ENCODE data around the gene PCDHGA8. TPM values are rescaled to one million over a fixed set of nuclear protein-coding genes. Genes with fewer than 3 reads are reported as not detected.
"Not testable (repeated sequence)": the region's sequence is repeated elsewhere in the genome, so short reads cannot be mapped to it uniquely, and the experiment has no call there.

Gene PCDHGA8
- total and polyA plus RNA-seq, 7 experiments from 2014 or later = 0.08 to 0.17 (median 0.13) TPM; not detected in 2

DNA sequence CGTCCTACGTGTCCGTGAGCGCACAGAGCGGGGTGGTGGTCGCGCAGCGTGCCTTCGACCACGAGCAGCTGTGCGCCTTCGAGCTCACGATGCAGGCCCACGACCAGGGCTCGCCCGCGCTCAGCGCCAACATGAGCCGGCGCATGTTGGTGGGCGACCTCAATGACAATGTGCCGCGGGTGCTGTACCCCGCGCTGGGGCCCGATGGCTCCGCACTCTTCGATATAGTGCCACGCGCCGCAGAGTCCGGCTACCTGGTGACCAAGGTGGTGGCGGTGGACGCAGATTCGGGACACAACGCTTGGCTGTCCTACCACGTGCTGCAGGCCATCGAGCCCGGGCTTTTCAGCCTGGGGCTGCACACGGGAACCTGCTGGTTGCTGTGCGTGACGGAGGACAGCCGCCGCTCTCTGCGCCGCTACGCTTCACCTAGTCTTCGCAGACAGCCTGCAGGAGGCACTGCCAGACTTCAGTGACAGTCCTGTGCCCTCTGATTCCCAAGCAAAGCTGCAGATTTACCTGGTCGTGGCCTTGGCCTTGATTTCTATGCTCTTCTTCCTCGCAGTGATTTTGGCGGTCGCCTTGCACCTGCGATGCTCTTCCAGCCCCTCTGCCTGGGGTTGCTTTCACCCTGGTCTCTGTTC is 35.5 kb downstream of the PCDHGA8 start:
- peaks cover 38 to 73% (median 69%) of the 10 kb centered on the region in 5 donors for H3K27me3 Mint-ChIP-seq

DNA sequence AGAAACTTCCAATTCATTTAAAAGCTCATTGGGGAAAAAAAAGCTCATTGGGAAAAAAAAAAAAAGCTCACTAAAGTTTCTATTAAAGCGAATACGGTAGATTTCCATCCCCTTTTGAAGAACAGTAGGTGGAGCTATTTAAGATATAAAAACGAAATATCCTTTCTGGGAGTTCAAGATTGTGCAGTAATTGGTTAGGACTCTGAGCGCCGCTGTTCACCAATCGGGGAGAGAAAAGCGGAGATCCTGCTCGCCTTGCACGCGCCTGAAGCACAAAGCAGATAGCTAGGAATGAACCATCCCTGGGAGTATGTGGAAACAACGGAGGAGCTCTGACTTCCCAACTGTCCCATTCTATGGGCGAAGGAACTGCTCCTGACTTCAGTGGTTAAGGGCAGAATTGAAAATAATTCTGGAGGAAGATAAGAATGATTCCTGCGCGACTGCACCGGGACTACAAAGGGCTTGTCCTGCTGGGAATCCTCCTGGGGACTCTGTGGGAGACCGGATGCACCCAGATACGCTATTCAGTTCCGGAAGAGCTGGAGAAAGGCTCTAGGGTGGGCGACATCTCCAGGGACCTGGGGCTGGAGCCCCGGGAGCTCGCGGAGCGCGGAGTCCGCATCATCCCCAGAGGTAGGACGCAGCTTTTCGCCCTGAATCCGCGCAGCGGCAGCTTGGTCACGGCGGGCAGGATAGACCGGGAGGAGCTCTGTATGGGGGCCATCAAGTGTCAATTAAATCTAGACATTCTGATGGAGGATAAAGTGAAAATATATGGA is 38.1 kb downstream of the PCDHGA8 start, which contains the start of gene PCDHGA12:
TSS of gene PCDHGA12 (plus strand) at position 176 of the 782 bp plus-strand sequence. CDS start at position 429, 253 bp downstream.
- H3K27me3 Mint-ChIP-seq = peaks cover 31 to 81% (median 71%) of the 10 kb centered on the region in 5 donors
- peak within 1 kb of the TSS in 7 of 9 donors; percentile 17 to 83 (median 58) for H3K27ac Mint-ChIP-seq
- Histone ChIP-seq H3K27ac (ENCODE audit: low read depth, low read length) (no peak within 1 kb of the TSS), H3K36me3 (ENCODE audit: control insufficient read depth in 2 of 3, insufficient read depth in 3 of 3, low read length in 3 of 3) (no peaks in the 10 kb centered on the region), H3K27me3 (ENCODE audit: control insufficient read depth in 2 of 2, insufficient read depth in 2 of 2, low read length in 2 of 2) (peaks cover 7 to 16% of the 10 kb centered on the region in 2 donors), H3K4me3 (ENCODE audit: low read length) (peak within 1 kb of the TSS; percentile 27), H3K4me1 (ENCODE audit: control insufficient read depth in 2 of 2, insufficient read depth in 2 of 2, low read length in 2 of 2) (no peaks in the 10 kb centered on the region), H3K9me3 (ENCODE audit: control insufficient read depth in 2 of 3, low read length in 3 of 3) (peaks cover 0 to 35% (median 5%) of the 10 kb centered on the region in 3 experiments)
- DNase-seq (no peak), ATAC-seq (peak; percentile 64)
- intact Hi-C loops (cut with micrococcal nuclease) = no loop called here
- peaks cover 4 to 86% (median 49%) of the 10 kb centered on the region in 11 donors for H3K9me3 Mint-ChIP-seq
- ChIA-PET POLR2A (interaction anchor here (1.2 kb wide), 1 partner anchor 111 kb away, joined by 4 read pairs; no protein-coding TSS in a partner anchor), CTCF (interaction anchor here (0.6 kb wide), 1 partner anchor 18 kb away, joined by 4 read pairs; the partner anchor contains the start of gene PCDHGA10)
- peaks cover 7 to 12% (median 9%) of the 10 kb centered on the region in 7 donors for H3K4me1 Mint-ChIP-seq
- H3K4me3 Mint-ChIP-seq = peak within 1 kb of the TSS; percentile 12 to 86 (median 78)
- H3K36me3 Mint-ChIP-seq = peaks cover 6 to 42% (median 20%) of the 10 kb centered on the region in 5 donors

More for the DNA sequence above, 35.5 kb downstream of the PCDHGA8 start:
- Mint-ChIP-seq H3K4me3 (peak overlapping the region in 1 of 10 donors; percentile 25), H3K27ac (no peak overlapping the region), H3K36me3 (peaks cover 6 to 41% (median 17%) of the 10 kb centered on the region in 5 donors), H3K4me1 (peaks cover 6 to 10% (median 9%) of the 10 kb centered on the region in 7 donors), H3K9me3 (peaks cover 4 to 89% (median 53%) of the 10 kb centered on the region in 11 donors)
- ChIA-PET CTCF (no interaction called here), POLR2A (interaction anchor here (0.6 kb wide), 1 partner anchor 10 kb away, joined by 3 read pairs; no protein-coding TSS in a partner anchor)
- Histone ChIP-seq H3K27ac (ENCODE audit: low read depth, low read length) (no peak overlapping the region), H3K4me1 (ENCODE audit: control insufficient read depth in 2 of 2, insufficient read depth in 2 of 2, low read length in 2 of 2) (no peaks in the 10 kb centered on the region), H3K4me3 (ENCODE audit: low read length) (no peak overlapping the region), H3K9me3 (ENCODE audit: control insufficient read depth in 2 of 3, low read length in 3 of 3) (peaks cover 0 to 42% (median 5%) of the 10 kb centered on the region in 3 experiments), H3K36me3 (ENCODE audit: control insufficient read depth in 2 of 3, insufficient read depth in 3 of 3, low read length in 3 of 3) (no peaks in the 10 kb centered on the region), H3K27me3 (ENCODE audit: control insufficient read depth in 2 of 2, insufficient read depth in 2 of 2, low read length in 2 of 2) (peaks cover 7 to 13% of the 10 kb centered on the region in 2 donors)
- intact Hi-C loops (cut with micrococcal nuclease) = no loop called here
- DNase-seq (no peak), ATAC-seq (no peak)

DNA sequence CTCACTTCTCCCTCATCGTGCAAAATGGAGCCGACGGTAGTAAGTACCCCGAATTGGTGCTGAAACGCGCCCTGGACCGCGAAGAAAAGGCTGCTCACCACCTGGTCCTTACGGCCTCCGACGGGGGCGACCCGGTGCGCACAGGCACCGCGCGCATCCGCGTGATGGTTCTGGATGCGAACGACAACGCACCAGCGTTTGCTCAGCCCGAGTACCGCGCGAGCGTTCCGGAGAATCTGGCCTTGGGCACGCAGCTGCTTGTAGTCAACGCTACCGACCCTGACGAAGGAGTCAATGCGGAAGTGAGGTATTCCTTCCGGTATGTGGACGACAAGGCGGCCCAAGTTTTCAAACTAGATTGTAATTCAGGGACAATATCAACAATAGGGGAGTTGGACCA is 38.9 kb downstream of the PCDHGA8 start:
- Mint-ChIP-seq H3K27me3 (peaks cover 28 to 76% (median 73%) of the 10 kb centered on the region in 5 donors), H3K9me3 (peaks cover 4 to 78% (median 47%) of the 10 kb centered on the region in 11 donors), H3K4me3 (peak overlapping the region in 9 of 10 donors; percentile 41 to 86 (median 75)), H3K27ac (peak overlapping the region in 3 of 9 donors; percentile 13 to 78 (median 75)), H3K4me1 (peaks cover 7 to 12% (median 9%) of the 10 kb centered on the region in 7 donors), H3K36me3 (peaks cover 6 to 42% (median 20%) of the 10 kb centered on the region in 5 donors)
- no peaks in the 10 kb centered on the region for H3K36me3 ChIP-seq (ENCODE audit: control insufficient read depth in 2 of 3, insufficient read depth in 3 of 3, low read length in 3 of 3)
- H3K27ac ChIP-seq (ENCODE audit: low read depth, low read length) = no peak overlapping the region
- H3K4me1 ChIP-seq (ENCODE audit: control insufficient read depth in 2 of 2, insufficient read depth in 2 of 2, low read length in 2 of 2) = no peaks in the 10 kb centered on the region
- peaks cover 0 to 35% (median 5%) of the 10 kb centered on the region in 3 experiments for H3K9me3 ChIP-seq (ENCODE audit: control insufficient read depth in 2 of 3, low read length in 3 of 3)
- ChIA-PET POLR2A (no interaction called here), CTCF (no interaction called here)
- no peak overlapping the region for H3K4me3 ChIP-seq (ENCODE audit: low read length)
- intact Hi-C loops (cut with micrococcal nuclease) = no loop called here
- H3K27me3 ChIP-seq (ENCODE audit: control insufficient read depth in 2 of 2, insufficient read depth in 2 of 2, low read length in 2 of 2) = peaks cover 7 to 16% of the 10 kb centered on the region in 2 donors
- ATAC-seq = no peak
- DNase-seq = no peak

DNA sequence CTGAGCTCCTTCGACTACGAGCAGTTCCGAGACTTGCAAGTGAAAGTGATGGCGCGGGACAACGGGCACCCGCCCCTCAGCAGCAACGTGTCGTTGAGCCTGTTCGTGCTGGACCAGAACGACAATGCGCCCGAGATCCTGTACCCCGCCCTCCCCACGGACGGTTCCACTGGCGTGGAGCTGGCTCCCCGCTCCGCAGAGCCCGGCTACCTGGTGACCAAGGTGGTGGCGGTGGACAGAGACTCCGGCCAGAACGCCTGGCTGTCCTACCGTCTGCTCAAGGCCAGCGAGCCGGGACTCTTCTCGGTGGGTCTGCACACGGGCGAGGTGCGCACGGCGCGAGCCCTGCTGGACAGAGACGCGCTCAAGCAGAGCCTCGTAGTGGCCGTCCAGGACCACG is 39.9 kb downstream of the PCDHGA8 start:
- Mint-ChIP-seq H3K9me3 (peaks cover 4 to 68% (median 43%) of the 10 kb centered on the region in 11 donors), H3K36me3 (peaks cover 6 to 33% (median 20%) of the 10 kb centered on the region in 5 donors), H3K4me3 (peak overlapping the region in 5 of 10 donors; percentile 29 to 82 (median 73)), H3K4me1 (peaks cover 7 to 12% (median 9%) of the 10 kb centered on the region in 7 donors), H3K27me3 (peaks cover 28 to 73% (median 72%) of the 10 kb centered on the region in 5 donors), H3K27ac (peak overlapping the region in 2 of 9 donors; percentile 21 to 25)
- intact Hi-C loops (cut with micrococcal nuclease); H3K36me3 ChIP-seq (ENCODE audit: control insufficient read depth in 2 of 3, insufficient read depth in 3 of 3, low read length in 3 of 3); H3K4me1 ChIP-seq (ENCODE audit: control insufficient read depth in 2 of 2, insufficient read depth in 2 of 2, low read length in 2 of 2); H3K27ac ChIP-seq (ENCODE audit: low read depth, low read length); DNase-seq; ATAC-seq; CTCF ChIA-PET; POLR2A ChIA-PET; H3K4me3 ChIP-seq (ENCODE audit: low read length): not testable (repeated sequence)
- peaks cover 7 to 18% of the 10 kb centered on the region in 2 donors for H3K27me3 ChIP-seq (ENCODE audit: control insufficient read depth in 2 of 2, insufficient read depth in 2 of 2, low read length in 2 of 2)
- H3K9me3 ChIP-seq (ENCODE audit: control insufficient read depth in 2 of 3, low read length in 3 of 3) = peaks cover 0 to 35% (median 5%) of the 10 kb centered on the region in 3 experiments

DNA sequence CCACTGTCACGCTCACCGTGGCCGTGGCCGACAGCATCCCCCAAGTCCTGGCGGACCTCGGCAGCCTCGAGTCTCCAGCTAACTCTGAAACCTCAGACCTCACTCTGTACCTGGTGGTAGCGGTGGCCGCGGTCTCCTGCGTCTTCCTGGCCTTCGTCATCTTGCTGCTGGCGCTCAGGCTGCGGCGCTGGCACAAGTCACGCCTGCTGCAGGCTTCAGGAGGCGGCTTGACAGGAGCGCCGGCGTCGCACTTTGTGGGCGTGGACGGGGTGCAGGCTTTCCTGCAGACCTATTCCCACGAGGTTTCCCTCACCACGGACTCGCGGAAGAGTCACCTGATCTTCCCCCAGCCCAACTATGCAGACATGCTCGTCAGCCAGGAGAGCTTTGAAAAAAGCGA is 40.3 kb downstream of the PCDHGA8 start:
- H3K36me3 Mint-ChIP-seq = peaks cover 6 to 33% (median 20%) of the 10 kb centered on the region in 5 donors
- peaks cover 4 to 66% (median 43%) of the 10 kb centered on the region in 11 donors for H3K9me3 Mint-ChIP-seq
- peak overlapping the region in 2 of 10 donors; percentile 27 to 52 for H3K4me3 Mint-ChIP-seq
- ATAC-seq; intact Hi-C loops (cut with micrococcal nuclease); H3K4me1 ChIP-seq (ENCODE audit: control insufficient read depth in 2 of 2, insufficient read depth in 2 of 2, low read length in 2 of 2); H3K27ac ChIP-seq (ENCODE audit: low read depth, low read length); H3K36me3 ChIP-seq (ENCODE audit: control insufficient read depth in 2 of 3, insufficient read depth in 3 of 3, low read length in 3 of 3); DNase-seq; H3K4me3 ChIP-seq (ENCODE audit: low read length); CTCF ChIA-PET; POLR2A ChIA-PET: not testable (repeated sequence)
- H3K9me3 ChIP-seq (ENCODE audit: control insufficient read depth in 2 of 3, low read length in 3 of 3) = peaks cover 0 to 32% (median 5%) of the 10 kb centered on the region in 3 experiments
- peaks cover 7 to 12% (median 9%) of the 10 kb centered on the region in 7 donors for H3K4me1 Mint-ChIP-seq
- H3K27me3 Mint-ChIP-seq = peaks cover 28 to 73% (median 72%) of the 10 kb centered on the region in 5 donors
- peak overlapping the region in 1 of 9 donors; percentile 46 for H3K27ac Mint-ChIP-seq
- peaks cover 7 to 19% of the 10 kb centered on the region in 2 donors for H3K27me3 ChIP-seq (ENCODE audit: control insufficient read depth in 2 of 2, insufficient read depth in 2 of 2, low read length in 2 of 2)

DNA sequence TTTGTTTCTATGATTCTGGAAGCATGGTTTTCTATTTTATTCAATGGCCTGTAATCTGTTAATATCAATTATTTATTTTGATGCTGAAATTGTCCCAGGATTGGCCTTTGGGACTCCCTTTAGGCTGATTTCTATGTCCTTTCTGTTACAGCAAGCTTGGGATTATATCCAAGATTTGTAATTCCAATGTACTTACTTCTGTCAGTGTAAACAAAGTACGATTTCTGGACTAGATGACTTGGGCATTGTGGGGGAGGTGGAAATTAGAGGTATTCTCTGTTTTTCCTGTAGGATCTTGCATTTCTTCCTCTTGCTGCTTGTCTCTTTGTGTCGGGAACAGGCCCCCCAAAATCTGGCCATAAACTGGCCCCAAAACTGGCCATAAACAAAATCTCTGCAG is 41.6 kb downstream of the PCDHGA8 start:
- H3K9me3 Mint-ChIP-seq = peaks cover 4 to 58% (median 39%) of the 10 kb centered on the region in 11 donors
- H3K27ac Mint-ChIP-seq = no peak overlapping the region
- ChIA-PET POLR2A (interaction anchor here (0.7 kb wide), 1 partner anchor 357 kb away, joined by 3 read pairs; no protein-coding TSS in a partner anchor), CTCF (no interaction called here)
- no peaks in the 10 kb centered on the region for H3K36me3 ChIP-seq (ENCODE audit: control insufficient read depth in 2 of 3, insufficient read depth in 3 of 3, low read length in 3 of 3)
- H3K27me3 Mint-ChIP-seq = peaks cover 28 to 66% (median 63%) of the 10 kb centered on the region in 5 donors
- peaks cover 7 to 19% of the 10 kb centered on the region in 2 donors for H3K27me3 ChIP-seq (ENCODE audit: control insufficient read depth in 2 of 2, insufficient read depth in 2 of 2, low read length in 2 of 2)
- no peak for DNase-seq
- H3K9me3 ChIP-seq (ENCODE audit: control insufficient read depth in 2 of 3, low read length in 3 of 3) = peaks cover 0 to 27% (median 5%) of the 10 kb centered on the region in 3 experiments
- no peaks in the 10 kb centered on the region for H3K4me1 ChIP-seq (ENCODE audit: control insufficient read depth in 2 of 2, insufficient read depth in 2 of 2, low read length in 2 of 2)
- no peak overlapping the region for H3K27ac ChIP-seq (ENCODE audit: low read depth, low read length)
- peaks cover 3 to 29% (median 13%) of the 10 kb centered on the region in 5 donors for H3K36me3 Mint-ChIP-seq
- H3K4me1 Mint-ChIP-seq = peaks cover 7 to 12% (median 9%) of the 10 kb centered on the region in 7 donors
- no peak overlapping the region for H3K4me3 ChIP-seq (ENCODE audit: low read length)
- no peak for ATAC-seq
- intact Hi-C loops (cut with micrococcal nuclease) = no loop called here
- H3K4me3 Mint-ChIP-seq = no peak overlapping the region

Measured in naive thymus-derived CD4-positive, alpha-beta T cell (primary cell).